ENCODE data around the gene CD40LG.

The CD40LG gene

GRCh38 chrX:136665258-136665900 is 17.4 kb downstream of the CD40LG start:
- Histone ChIP-seq H4K20me1 (peaks cover under 1% of the 10 kb centered on the region; the same call in 1 of the 2 replicates), H3K27ac (no peak overlapping the region), H3K27me3 (peaks cover 82% of the 10 kb centered on the region), H3K4me3 (no peak overlapping the region), H3K4me1 (peaks cover 12% of the 10 kb centered on the region), H3K9me3 (peaks cover 20% of the 10 kb centered on the region), H3K9ac (no peak overlapping the region), H3K4me2 (0 out of 2 replicates have a peak overlapping the region, but pooled peaks have one; percentile 31), H3K36me3 (peaks cover 23% of the 10 kb centered on the region; the same call in 1 of the 2 replicates)
- no peak for TF ChIP-seq Cebpa-rat (IDR thresholded peaks at IDR 0.05)

- no peak overlapping the region for H3K9ac ChIP-seq
- H4K20me1 ChIP-seq, result peaks cover 4% of the 10 kb centered on the region; the same call in 1 of the 2 replicates
- peak overlapping the region; percentile 31 for H3K4me2 ChIP-seq
- peaks cover 82% of the 10 kb centered on the region for H3K27me3 ChIP-seq
- TF ChIP-seq Cebpa-rat (IDR thresholded peaks at IDR 0.05), result no peak
- peaks cover 23% of the 10 kb centered on the region; the same call in 1 of the 2 replicates for H3K36me3 ChIP-seq
- H3K4me3 ChIP-seq, result no peak overlapping the region
- H3K9me3 ChIP-seq, result peaks cover 20% of the 10 kb centered on the region
- peaks cover 12% of the 10 kb centered on the region for H3K4me1 ChIP-seq
- H3K27ac ChIP-seq, result no peak overlapping the region
Measured at GRCh38 chrX:136666088-136666487, 18.1 kb downstream of the CD40LG start.

GRCh38 chrX:136667446-136668168 is 19.6 kb downstream of the CD40LG start:
- H3K36me3 ChIP-seq, result peaks cover 28% of the 10 kb centered on the region
- H3K9ac ChIP-seq, result no peak overlapping the region
- peaks cover 20% of the 10 kb centered on the region for H3K9me3 ChIP-seq
- no peak overlapping the region for H3K27ac ChIP-seq
- H3K4me3 ChIP-seq, result no peak overlapping the region
- TF ChIP-seq Cebpa-rat (IDR thresholded peaks at IDR 0.05), result no peak
- H3K4me2 ChIP-seq, result no peak overlapping the region
- H4K20me1 ChIP-seq, result peaks cover 4% of the 10 kb centered on the region; the same call in 1 of the 2 replicates
- H3K4me1 ChIP-seq, result peaks cover 12% of the 10 kb centered on the region
- H3K27me3 ChIP-seq, result peaks cover 85% of the 10 kb centered on the region

- TF ChIP-seq Cebpa-rat (IDR thresholded peaks at IDR 0.05), result no peak
- no peak overlapping the region for H3K9ac ChIP-seq
- H3K27ac ChIP-seq, result no peak overlapping the region
- H3K4me3 ChIP-seq, result no peak overlapping the region
- H3K4me2 ChIP-seq, result no peak overlapping the region
- no peaks in the 10 kb centered on the region for H3K9me3 ChIP-seq
- H3K36me3 ChIP-seq, result peaks cover 28% of the 10 kb centered on the region
- H3K27me3 ChIP-seq, result peaks cover 94% of the 10 kb centered on the region
- H3K4me1 ChIP-seq, result peaks cover 7% of the 10 kb centered on the region
- peaks cover 4% of the 10 kb centered on the region; the same call in 1 of the 2 replicates for H4K20me1 ChIP-seq
Measured at GRCh38 chrX:136671006-136671610, 23.1 kb downstream of the CD40LG start.

- H3K9me3 ChIP-seq, result no peaks in the 10 kb centered on the region
- peaks cover 89% of the 10 kb centered on the region for H3K27me3 ChIP-seq
- TF ChIP-seq Cebpa-rat (IDR thresholded peaks at IDR 0.05), result no peak
- H3K4me3 ChIP-seq, result no peak overlapping the region
- H3K36me3 ChIP-seq, result peaks cover 5% of the 10 kb centered on the region; the same call in 1 of the 2 replicates
- H3K4me2 ChIP-seq, result no peak overlapping the region
- no peak overlapping the region for H3K9ac ChIP-seq
- no peaks in the 10 kb centered on the region for H3K4me1 ChIP-seq
- peaks cover 4% of the 10 kb centered on the region; the same call in 1 of the 2 replicates for H4K20me1 ChIP-seq
- no peak overlapping the region for H3K27ac ChIP-seq
Measured at GRCh38 chrX:136674270-136674985, 26.5 kb downstream of the CD40LG start.

- H3K27ac ChIP-seq, result no peak overlapping the region
- no peak overlapping the region for H3K4me2 ChIP-seq
- H3K4me3 ChIP-seq, result no peak overlapping the region
- H3K36me3 ChIP-seq, result peaks cover 5% of the 10 kb centered on the region; the same call in 1 of the 2 replicates
- H3K9me3 ChIP-seq, result no peaks in the 10 kb centered on the region
- H4K20me1 ChIP-seq, result no peaks in the 10 kb centered on the region; the same call in 1 of the 2 replicates
- H3K27me3 ChIP-seq, result peaks cover 90% of the 10 kb centered on the region
- TF ChIP-seq Cebpa-rat (IDR thresholded peaks at IDR 0.05), result no peak
- H3K4me1 ChIP-seq, result no peaks in the 10 kb centered on the region
- H3K9ac ChIP-seq, result no peak overlapping the region
Measured at GRCh38 chrX:136679531-136679930, 31.6 kb downstream of the CD40LG start.

GRCh38 chrX:136684120-136684519 is 36.2 kb downstream of the CD40LG start:
- H3K4me2 ChIP-seq, result no peak overlapping the region
- H3K9me3 ChIP-seq, result no peaks in the 10 kb centered on the region
- peaks cover 90% of the 10 kb centered on the region for H3K27me3 ChIP-seq
- peaks cover under 1% of the 10 kb centered on the region; the same call in 1 of the 2 replicates for H3K4me1 ChIP-seq
- no peak overlapping the region for H3K27ac ChIP-seq
- peaks cover 5% of the 10 kb centered on the region; the same call in 1 of the 2 replicates for H3K36me3 ChIP-seq
- H3K4me3 ChIP-seq, result no peak overlapping the region
- TF ChIP-seq Cebpa-rat (IDR thresholded peaks at IDR 0.05), result no peak
- H3K9ac ChIP-seq, result no peak overlapping the region
- no peaks in the 10 kb centered on the region for H4K20me1 ChIP-seq

GRCh38 chrX:136687457-136687856 is 39.5 kb downstream of the CD40LG start:
- H3K27ac ChIP-seq, result no peak overlapping the region
- H3K4me2 ChIP-seq, result no peak overlapping the region
- H4K20me1 ChIP-seq, result no peaks in the 10 kb centered on the region; the same call in 1 of the 2 replicates
- H3K4me3 ChIP-seq, result no peak overlapping the region
- H3K36me3 ChIP-seq, result no peaks in the 10 kb centered on the region
- no peak for TF ChIP-seq Cebpa-rat (IDR thresholded peaks at IDR 0.05)
- peaks cover 90% of the 10 kb centered on the region for H3K27me3 ChIP-seq
- H3K9ac ChIP-seq, result no peak overlapping the region
- H3K4me1 ChIP-seq, result peaks cover 14% of the 10 kb centered on the region; the same call in 1 of the 2 replicates
- no peaks in the 10 kb centered on the region for H3K9me3 ChIP-seq

GRCh38 chrX:136689436-136689835 is 41.5 kb downstream of the CD40LG start:
- Histone ChIP-seq H4K20me1 (peaks cover 4% of the 10 kb centered on the region; the same call in 1 of the 2 replicates), H3K27me3 (peaks cover 88% of the 10 kb centered on the region), H3K36me3 (no peaks in the 10 kb centered on the region), H3K9ac (no peak overlapping the region), H3K4me1 (peaks cover 21% of the 10 kb centered on the region), H3K4me2 (no peak overlapping the region), H3K9me3 (no peaks in the 10 kb centered on the region), H3K4me3 (no peak overlapping the region), H3K27ac (no peak overlapping the region)
- TF ChIP-seq Cebpa-rat (IDR thresholded peaks at IDR 0.05), result no peak

Measured in BLaER1 (cell line).